GM19467 (cell line): ENCODE results near the gene HLX.

Experiments
- ATAC-seq: cut with Tn5 transposase; IDR thresholded peaks from one replicate; pipeline ENCODE4 v1.9.1; 2021; ENCODE audit warnings: mild to moderate bottlenecking, moderate library complexity; ENCODE audit not compliant: unreplicated experiment

HLX gene

DNA sequence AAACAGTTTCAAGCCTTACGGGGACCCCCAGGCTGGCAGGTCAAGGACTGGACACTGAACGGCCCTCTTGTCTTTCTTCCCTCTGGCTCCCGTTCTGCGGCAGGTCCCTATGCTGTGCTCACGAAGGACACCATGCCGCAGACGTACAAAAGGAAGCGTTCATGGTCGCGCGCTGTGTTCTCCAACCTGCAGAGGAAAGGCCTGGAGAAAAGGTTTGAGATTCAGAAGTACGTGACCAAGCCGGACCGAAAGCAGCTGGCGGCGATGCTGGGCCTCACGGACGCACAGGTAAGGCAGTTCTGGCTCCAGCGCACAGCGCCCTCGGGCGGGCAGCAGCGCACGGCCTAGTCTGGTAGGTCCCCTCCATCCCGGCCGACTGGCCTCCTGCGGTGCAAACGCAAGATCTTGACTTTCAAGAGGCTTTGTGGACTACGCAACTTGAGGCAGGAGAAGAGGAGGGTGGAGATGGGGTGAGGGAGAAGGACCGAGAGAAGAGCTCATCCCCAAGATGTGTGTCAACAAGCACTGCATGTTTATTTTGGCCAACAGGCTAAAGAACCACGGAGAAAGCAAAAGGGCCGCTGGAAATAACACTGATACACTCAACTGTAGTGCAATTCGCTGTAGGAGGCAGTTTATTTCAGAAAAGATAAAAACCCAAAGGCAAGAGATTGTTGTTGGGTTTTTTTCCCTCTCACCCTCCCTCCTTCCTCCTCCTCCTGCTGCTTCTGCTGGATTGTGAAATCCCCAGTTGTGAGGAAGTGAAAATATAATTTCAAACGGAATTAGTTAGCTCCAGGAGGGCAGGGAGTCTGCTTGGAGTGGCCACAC, 3.0 kb downstream of the HLX start:
- ATAC-seq: no peak

DNA sequence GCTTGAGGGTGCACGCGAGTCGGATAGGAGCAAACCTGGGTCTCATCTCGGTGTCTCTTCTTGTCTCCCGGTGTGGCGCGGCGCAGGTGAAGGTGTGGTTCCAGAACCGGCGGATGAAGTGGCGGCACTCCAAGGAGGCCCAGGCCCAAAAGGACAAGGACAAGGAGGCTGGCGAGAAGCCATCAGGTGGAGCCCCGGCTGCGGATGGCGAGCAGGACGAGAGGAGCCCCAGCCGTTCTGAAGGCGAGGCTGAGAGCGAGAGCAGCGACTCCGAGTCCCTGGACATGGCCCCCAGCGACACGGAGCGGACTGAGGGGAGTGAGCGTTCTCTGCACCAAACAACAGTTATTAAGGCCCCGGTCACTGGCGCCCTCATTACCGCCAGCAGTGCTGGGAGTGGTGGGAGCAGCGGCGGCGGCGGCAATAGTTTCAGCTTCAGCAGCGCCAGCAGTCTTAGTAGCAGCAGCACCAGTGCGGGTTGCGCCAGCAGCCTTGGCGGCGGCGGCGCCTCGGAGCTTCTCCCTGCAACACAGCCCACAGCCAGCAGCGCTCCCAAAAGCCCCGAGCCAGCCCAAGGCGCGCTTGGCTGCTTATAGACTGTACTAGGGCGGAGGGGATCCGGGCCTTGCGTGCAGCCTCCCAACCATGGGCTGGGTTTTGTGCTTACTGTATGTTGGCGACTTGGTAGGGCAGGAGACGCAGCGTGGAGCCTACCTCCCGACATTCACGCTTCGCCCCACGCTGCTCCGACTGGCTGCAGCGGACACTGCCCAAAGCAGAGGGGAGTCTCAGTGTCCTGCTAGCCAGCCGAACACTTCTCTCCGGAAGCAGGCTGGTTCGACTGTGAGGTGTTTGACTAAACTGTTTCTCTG, 5.1 kb downstream of the HLX start:
- no peak for ATAC-seq

DNA sequence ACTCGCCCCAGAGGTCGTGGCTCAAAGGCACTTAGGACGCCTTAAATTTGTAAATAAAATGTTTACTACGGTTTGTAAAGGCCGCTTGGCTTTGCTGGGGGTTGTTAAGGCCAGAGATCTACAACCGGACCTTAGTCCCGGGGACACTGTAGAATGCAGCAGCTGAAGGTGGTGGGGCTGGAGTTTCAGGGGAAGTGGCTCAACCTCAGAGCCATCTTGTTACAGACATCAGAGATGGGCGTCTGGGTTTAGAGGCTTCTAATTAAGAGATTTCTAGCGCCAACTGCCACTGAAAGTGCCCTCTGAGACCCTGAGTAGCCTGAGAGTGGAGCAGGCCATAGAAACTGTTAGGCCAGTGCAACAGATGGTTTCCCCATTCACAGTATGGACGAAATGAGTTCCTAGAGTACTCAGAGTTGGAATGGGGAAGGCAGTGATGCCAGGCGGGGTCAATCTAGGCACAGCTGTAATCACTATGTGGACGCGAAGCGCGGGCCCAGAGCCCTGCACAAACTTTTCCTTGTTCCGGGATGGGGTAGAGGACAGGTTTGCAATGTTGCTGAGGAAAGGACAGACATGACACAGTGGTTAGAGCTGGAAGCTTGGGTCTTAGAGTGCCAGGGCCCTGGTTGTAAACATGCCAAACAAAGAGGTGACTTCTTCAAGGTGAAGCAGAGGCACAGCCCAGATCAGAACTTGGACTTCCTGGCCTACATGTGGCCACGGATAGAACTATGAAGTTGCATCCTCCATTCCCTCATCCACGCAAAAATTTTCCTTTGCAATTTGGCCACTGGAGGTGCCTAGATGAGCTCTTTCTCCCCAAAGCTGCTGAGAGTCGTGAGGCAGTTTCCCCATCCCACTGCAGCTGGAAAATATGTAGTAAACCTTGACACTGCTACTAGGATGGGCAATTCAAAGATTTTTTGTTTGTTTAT, 6.0 kb downstream of the HLX start:
- no peak for ATAC-seq

DNA sequence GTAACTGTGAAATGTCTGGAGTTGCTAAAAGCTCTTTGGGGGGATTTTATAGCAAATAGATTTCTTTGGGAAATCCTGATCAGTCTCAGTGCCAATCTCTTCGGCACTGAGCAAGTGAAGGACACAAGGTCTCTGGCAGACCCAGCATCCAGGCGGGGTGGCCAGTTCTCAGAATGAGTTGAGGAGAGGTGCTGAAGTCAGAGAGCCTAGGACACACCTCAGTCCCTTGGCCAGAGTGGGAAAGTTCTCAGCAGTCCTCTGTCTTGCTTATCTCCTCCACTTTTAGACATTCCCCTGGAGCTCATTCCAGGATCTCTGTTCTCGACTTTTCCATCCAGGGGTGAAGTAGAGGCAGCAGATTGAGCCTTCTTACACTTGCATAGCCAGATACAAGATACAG, 6.7 kb downstream of the HLX start:
- no peak for ATAC-seq

DNA sequence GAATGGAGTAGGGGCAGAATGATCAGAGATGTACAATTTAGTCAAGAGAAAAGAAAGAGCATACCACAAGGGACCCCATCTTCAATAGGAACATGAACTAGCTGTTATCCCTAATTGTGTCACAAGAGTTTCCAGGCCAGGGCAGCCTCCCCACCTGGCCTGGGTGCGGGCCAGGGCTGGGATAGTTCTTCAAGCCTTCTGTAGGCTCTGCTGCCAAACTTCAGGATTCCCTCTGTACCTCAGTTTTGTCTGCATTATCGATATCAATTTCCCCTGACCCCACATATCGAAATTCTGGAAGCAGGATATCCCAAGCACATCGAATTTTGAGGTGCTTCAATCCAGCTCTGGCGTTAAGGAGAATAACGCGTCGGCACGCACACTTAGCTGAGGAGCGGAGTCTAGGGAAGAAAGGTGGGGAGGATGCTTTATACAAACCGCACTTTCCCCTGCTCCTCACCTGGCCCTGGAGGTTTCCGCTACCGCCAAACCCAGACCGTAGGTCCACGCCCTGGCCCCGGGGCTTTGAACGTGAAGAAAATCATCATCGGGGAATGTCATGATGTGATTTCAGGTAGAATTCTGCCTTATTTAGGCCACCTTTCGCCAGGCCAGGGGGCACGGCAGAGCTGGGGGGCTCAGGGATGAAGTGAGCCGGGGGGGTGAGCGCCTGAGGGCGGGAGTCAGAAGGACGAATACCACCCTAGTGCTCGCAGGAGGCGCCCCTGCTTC, 7.4 kb downstream of the HLX start:
- ATAC-seq: no peak

DNA sequence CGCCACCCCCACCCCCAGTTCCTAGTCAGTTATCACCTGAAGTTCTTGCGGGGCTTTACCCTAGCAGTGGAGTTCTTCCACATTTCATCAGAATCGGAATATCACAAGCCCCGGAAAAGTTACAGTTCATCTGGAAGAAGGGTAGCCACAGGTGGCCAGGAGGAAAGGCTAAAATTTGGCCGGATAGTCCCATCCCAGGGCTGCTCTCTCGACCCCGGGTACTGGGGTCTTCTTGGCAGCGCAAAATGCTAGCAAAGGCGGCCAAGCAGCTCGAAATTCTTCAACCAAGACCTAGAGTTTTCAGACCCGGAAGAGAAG, 7.9 kb downstream of the HLX start:
- no peak for ATAC-seq

DNA sequence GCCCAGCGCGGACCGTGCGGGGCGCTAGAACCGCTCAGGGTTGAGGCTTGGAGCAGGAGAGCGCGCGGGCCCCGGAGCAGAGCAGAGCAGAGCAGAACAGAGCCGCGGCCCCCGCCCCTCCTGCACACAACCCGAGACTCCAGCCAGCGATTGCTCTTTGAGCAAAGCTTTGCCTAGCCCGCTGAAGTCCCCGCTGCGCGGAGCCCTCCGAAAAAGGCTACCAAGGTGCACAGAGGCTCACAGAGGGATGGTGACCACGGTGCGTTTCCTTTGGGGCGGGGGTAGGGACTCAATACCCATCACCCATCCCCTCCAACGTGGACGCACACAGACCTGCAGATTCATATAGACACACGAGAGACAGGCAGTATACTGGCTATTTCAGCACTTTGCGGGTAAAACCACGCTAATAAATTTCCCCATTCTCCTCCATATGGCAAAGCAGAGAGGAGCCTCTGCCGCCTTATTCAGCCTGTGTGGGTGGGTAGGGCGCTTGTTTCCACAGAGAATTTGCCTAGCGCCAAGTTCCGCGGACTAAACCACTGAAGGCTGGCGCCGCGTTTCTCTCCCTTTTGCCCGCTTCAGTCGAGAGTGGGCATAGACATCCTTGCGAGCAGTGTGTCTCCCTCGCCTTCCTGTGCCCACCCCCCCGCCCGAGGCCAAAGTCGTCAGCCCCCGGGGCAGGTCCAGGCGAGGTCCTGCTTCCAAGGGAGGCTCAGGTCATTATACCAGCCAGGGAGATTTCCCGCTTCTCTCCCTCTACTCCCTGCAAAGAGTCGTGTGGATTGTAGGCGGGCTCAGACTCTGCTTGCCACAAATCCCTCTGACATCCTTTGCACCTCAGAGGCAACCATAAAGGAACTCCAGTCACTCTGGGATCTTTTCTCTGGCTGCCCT, 8.5 kb downstream of the HLX start:
- no peak for ATAC-seq

DNA sequence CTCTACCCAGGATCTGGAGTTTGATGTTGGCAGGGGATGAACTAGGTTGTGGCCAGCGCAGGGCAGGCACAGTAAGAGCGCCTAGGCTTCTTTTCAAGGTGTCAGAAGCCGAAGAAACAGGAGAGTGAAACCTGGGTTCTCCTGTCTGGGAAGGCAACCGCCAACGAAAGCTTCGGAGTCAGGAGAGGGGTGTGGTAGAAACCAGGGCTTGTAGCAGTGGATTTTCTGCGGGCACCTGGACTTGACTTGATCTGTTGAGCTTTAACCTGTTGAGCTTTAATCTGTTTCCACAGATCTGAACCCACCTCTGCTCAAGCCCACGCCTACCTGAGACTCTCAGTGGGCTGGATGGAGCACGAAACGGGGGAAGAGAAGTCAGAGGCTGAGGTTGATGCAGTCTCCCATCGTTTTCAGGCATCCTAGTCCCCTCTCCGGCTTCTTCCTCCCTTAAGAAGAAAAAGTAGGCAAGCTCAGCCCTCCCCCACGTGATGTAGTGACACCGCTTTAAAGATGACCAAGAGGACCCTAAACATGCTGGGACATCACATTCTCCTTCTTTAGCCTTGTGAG, 9.3 kb downstream of the HLX start:
- no peak for ATAC-seq

DNA sequence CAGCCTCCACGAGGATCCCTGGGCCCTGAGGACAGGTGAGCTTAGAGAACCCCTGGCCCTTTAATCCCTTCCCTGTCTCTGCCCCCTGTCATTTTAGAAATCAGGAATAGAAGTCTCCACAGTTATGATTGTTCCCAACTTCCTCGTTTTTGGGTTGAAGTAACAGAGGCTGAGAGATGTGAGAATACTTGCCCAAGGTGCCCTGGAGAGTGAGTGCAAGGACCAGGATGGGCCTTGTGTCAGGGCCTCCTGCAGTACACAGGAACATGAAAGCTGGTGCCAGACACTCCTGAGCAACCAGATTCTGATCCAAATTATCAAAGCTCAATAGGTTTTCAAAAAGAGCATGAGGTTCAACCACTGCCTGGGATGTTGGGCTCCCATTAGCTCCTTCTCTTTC, 10.1 kb downstream of the HLX start:
- ATAC-seq: no peak

DNA sequence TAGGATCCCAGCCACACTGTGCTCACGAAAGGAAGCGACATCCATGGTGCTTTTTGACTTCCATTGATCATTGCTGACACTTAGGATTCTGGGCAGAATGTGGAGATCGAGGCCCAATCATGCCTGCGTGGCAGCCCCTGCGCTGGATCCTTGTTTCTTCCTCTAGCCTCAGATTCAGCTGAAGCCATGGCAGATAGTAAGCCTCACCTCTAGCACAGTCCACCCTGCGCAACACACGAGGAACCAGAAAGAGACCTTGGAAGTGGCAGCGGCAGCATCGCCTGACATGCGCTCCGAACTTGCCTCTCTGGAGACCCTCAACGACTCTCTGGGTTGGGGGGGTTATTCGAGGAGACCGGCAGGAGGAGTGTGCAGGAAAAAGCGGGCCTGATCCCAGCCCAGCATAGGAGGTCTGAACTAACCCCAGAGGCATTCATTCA, 10.6 kb downstream of the HLX start:
- no peak for ATAC-seq

DNA sequence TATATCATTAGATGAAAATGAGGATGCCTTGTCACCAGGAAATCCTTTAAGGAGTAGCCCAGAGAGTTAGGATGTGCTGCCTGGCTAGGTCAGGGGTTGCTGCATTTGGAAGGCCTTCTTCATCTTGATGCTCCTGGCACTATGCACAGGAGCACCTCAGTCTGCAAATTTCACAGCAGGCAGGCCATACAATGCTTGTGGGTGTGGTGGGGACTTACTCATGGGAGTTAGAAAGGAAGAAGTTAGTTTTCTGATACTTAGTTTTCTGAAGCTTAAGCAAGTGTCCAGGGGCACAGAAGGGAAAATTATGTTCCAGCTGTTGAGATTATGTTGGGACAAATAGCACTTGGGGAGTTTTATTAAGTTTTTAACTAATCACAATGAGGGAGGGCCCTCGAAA, 11.4 kb downstream of the HLX start:
- no peak for ATAC-seq

DNA sequence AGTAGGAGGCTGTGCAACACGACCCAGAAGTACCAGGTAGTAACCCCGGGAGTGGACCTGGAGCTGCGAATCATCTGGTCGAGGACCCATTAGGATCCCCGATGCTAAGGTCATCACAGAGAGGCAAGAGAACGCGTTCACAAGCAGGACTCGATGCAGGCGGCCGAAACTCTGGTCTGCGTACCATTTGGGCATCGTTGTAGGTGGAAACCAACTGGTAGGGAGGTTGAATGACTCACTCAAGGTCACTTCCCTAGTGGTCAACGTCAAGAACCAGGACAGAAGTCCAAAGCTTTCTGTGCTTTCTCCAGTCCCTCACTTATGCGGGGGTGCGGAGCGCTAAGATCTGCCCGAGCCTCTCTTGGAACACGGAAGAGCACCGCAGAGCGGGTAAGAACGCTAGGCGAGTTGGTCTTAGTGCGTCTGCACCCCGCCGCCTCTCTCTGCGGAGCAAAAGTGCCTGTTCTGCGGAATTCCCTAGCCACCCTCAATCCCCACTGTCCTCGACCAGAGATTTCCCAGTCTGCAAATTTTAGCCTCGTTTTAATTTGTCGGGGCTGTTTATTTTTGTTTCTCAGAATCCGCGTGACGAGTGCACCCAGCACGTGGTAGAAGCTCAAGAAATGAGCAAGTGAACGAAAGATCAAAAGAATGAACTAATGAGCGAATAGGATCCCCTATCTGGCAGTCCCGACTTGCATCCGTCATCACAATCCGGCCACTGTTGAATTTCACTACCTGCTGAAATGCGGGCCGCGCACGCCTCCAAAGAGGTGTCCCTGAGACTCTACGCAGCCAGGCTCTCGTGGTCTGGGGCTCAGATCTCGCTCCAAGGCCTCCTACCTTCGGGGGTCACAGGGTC, 12.2 kb downstream of the HLX start:
- no peak for ATAC-seq

DNA sequence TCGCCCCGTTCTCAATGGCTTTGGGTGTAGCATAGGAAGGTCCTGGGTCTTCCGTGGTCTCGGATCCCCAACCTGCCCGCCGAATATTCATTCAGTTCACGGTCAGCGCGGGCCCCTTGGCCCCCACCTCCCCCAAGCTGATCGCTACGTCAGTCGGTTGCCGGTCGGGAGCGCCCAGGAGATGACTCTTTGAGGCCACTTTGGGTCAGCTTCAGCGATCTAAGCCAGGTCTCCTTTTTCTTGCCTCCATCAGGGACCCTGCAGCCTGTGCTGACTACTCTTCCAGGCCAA, 12.8 kb downstream of the HLX start:
- ATAC-seq: no peak

DNA sequence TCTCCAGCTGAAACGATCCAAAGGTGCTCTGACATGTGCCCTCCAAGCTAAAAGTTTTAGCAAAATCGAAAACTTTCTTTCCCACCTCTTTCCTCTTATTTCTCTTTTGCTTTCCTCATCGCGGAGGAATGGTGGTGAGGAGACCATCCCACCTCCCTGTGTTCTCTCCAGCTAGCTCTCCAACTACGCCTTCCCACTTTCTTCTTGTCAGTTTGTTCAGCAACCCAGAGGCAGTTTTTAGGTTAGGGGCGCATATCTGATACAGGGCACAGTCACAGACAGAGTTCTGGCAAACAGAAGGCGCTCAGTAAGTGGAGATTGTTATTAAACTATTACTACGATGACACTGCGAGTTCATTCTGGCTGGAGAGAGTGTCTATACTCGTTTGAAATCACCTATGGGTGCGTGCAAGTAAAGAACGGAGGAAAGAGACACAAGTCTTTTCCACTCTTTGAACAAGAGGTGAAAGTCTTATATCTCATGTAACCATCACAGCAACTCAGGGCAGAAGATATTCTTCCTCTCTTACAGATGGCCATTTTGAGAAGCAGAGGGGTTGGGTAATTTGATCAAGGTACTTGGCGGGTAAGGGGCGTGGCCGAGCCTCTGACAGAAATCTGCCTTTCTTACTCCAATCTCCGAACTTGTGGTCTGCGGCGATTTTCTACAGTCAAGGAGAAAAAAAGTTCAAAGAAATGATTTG, 13.9 kb downstream of the HLX start:
- no peak for ATAC-seq

DNA sequence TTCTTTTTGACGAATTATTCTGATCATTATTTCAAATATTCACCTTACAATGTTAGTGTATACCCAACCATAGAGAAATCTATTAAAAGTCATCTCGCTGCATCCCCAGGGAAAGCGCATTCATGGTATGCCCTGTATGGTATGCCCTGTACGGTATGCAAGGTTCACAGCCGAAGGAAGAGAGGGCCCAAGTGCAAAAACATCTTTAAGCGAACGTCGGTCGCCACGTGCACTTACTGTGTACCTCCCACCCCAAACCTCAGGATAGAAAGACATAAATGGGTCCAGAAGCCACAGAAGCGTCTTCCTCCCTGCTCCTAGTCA, 14.4 kb downstream of the HLX start:
- ATAC-seq: no peak

DNA sequence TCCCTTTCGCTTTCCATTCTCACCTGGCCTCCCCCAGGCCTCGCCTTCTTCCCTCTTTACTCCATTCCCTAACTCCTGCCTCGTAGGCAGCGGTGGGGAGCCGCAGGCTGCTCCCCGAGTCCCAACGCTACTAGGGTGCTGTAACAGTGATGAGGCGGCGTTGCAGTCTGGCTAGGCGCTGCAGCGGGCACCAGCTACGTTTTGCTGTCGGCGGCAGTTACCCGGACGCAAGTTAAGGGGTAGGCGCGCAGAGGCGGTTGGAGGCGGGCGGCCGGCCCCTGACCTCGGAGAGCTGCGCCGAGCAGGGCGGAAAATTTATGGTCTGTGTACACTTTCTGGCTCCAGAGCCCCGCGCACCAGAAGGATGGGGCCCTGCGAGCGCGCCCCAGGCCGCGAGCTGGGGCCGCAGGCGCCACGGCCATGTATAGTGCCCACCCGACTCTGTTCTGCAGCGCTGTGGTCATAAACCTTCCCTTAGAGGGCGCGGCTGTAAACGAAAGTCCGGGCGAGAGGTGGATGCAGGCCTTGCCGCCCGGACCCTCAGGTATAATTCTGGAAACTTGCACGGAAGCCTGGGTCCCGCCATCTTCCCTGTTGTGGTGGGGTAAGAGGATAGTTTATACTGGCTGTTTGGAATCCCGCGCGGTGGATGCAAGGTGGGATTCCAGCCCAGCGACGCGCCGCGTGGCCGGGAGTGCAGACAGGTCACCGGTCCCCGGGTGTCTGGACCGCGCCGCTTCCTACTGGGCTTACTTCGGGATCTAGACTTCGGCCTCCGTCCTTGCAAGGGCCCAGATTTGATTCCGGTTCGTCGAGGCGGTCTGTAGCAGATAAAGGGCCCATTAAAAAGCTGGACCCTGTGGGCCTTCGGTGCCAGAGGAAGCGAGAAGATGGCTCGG, 15.0 kb downstream of the HLX start:
- ATAC-seq: no peak

DNA sequence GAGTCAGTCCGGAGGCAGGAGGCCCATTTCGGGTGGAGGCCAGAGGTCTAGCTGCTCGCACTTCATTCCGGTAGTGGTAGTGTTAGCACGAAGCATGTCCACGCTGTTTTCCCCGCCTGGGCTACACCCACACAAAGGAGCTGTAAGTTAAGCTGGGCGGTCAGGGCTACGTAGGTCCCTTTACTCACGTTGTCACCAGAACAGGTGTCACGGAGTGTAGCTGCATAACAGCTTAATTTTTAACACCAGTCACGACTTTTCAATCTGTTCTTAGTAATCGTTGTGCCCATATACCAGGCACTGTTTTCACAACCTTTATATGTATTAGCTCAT, 15.6 kb downstream of the HLX start:
- no peak for ATAC-seq
